Esophagus mucosa (tissue), 1 donor: Measurements from ENCODE around the gene ARHGDIB. TPM values are rescaled to one million over a fixed set of nuclear protein-coding genes. Genes with fewer than 3 reads are reported as not detected.
A peak's percentile ranks its signal among the peaks of the same experiment; 100 is the strongest.

ENCODE experiments used
- ATAC-seq: fragments of 200-7000 bp; cut with Tn5 transposase; one replicate; pipeline ENCODE4 v1.9.1; 2020
- total RNA-seq: library from RNA; stranded (reverse); gene quantifications from one replicate; pipeline ENCODE4 v1.2.4, GENCODE V29; 2023
- donor health status: DM: yes; HTN: yes; CAD: no.

Gene ARHGDIB
- 39.0 TPM for total RNA-seq

DNA sequence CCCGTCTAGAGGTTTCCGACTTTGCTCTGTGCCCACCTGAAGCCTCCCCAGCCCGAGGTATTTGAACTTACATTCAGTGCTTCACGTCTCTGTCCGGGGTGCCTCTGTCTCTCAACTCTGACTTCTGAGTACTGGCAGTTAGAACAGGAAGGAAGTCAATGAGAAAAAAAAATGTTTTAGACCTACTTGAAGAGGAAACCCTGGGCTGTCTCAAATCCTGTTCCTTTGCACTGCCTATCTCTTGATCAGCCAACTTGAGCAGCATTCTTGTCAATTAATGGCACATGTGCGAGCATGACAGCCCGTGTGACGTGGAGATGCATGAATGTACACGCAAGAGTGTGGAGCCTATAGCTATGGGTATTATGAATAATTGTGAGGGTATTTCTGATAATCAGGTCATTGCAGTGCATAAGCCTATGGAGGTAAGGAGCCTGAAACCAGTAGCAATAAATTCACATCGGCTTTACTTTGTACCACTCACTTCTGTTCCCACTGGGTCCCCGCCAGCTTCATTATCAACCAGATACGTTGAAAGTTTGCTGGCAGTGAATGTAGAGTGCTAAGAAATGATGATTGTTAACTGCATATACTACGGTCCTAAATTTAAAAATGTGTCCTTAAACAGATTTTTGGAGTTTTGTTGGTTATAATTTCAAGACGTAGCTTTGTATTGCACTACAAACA lies at the start of gene ARHGDIB:
Gene ARHGDIB, minus strand, starts transcription at position 136 of the 687 bp plus-strand sequence. CDS start 10,889 bp downstream, outside the sequence.
- ATAC-seq: peak; percentile 84

DNA sequence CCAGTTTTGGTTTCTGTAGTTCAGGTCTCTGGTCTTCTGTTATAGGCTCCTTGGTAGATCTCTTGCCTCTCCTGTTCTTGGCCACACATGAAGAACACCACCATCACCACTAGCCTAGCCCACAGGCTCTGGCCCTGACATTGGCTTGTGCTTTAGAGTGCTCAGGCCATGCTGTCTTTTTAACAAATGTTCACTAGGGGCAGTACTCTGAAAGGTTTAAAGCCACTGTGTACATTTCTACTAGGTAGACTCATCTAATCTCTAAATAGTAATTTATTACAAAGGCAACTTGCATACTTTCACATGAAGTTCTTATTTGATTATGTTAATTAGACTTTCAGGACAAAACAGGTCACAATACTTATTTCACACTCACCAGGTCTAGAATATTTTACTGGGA lies 49.8 kb upstream of the ARHGDIB start:
- peak; percentile 32 for ATAC-seq

DNA sequence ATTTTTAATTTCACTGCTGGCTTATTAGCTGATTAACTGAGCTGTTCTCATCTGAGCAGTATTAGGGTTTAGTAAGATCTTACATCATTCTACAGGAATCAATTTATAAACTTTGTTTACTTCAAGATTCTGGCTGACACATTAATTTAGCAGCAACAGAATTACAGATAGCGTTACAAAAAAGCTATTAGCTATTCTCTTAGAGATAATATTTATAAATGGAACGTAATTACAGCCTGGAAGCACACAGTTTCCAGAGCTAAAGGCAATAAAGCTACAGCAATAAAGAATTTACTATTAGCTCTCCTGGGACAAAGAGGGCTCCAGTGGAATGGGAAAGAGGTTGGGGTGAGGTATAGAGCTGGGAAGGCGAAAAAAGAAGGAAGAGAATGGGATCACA lies 46.1 kb upstream of the ARHGDIB start:
- no peak for ATAC-seq

DNA sequence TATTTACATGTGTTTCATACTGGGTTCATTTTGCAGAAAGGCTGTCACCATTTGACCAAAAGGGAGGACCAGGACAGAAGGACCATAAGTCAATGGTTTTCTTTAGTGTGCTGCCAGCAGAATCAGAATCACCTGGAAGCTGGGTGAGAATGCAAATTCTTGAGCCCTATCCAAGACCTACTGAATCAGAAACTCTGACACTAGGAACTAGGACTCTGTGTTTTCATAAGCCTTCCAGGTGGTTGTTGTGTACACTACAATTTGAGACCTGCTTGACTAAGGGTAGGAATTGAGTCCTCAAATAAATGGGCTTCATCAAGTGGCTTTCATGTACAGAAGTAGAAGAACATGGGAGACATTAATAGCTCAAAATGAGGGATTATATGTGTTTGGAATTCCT lies 43.7 kb upstream of the ARHGDIB start:
- ATAC-seq: no peak

DNA sequence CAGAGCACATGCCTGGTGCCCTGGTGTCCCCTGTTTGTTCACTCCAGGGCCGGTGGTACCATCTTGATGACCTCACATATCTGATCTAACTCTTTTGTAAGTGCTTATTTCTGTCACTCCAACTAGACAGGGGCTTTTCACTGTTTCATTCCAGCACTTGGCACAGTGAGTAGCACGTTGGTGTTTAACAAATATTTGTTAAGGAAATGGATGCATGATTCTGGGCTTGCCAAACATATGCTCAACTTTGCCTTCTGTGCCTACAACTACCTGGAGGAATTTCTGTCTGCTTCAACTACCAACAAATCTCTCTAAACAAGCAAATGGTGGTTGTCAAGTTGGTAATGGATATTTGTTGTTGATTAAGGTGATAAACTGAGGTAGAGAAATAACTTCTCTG lies 43.0 kb upstream of the ARHGDIB start:
- ATAC-seq: no peak

DNA sequence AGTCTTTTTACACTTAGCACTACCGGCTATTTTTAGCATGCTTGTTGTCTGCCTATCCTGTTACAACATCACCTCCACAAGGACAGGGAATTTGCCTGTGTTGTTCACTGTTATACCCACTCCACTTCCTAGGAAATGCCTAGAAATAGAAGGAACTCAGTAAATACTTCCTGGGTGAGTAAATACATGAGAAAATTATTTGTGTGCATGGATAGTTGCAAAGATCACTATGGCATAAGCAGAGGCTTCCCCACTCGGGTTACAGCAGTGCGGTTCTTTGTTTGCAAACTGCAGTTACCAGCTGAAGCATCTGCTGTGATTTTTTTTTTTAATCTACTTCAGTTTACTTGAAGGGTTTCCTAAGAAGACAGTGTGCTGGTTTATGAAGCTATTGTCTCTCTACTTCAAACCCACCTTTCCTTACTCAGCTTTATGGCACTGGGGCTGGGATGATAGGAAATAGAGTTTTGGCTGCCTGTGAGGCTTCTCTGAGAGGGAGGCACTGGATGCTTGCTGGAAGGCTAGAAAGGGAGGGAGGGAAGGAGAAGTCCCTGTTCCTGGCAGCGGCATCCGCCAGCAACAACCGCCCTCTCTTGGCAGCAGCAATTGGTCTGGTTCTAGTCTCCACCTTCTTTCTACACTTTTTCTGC lies 40.5 kb upstream of the ARHGDIB start:
- ATAC-seq: no peak

DNA sequence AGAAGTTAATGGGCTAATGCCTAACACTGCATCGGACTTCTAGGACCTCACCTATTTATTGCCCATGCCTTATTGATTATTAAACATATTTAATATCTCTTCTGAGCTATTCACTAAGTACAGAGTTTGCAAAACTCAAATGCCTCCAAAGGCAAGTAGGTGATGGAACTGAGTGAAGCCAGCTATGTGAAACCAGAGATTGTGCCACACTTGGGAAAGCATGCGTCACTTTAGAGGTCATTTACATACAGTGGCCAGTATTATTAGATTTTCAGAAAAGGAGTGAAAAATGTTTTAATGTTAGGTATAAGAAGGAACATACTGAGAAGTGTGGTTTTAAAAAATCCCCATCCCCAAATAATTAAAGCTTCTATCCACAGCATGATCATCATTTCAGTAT lies 39.2 kb upstream of the ARHGDIB start:
- ATAC-seq: no peak

DNA sequence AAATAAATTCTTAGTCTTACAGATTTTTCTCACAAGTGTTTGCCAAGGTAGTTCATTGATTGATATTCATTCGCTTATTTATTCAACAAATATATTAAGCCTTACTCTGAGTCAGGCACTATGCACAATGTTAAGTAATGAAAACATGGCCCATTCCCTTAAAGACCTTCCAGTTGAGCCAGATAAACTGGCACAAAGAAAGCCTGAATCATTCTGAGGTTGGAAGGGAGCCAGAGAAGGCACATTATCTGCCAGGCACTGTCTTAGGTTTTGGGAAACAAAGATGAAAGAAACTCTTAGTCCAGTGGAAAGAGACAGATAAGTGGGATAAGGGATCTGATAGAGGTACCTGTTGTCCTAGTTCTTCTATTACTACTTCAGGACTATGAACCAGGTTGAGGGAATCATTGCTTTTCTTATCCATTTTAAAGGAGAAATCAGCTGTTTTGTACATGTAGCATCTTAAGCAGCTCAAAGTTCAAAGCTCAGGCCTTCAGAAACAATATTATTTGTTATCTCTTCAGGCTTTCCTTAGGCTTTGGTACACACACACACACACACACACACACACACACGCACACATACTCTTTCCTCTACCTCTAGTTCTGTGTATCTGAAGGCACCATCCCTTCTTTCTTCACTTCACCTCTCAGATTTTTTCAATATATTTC lies 38.4 kb upstream of the ARHGDIB start:
- ATAC-seq: peak; percentile 95

DNA sequence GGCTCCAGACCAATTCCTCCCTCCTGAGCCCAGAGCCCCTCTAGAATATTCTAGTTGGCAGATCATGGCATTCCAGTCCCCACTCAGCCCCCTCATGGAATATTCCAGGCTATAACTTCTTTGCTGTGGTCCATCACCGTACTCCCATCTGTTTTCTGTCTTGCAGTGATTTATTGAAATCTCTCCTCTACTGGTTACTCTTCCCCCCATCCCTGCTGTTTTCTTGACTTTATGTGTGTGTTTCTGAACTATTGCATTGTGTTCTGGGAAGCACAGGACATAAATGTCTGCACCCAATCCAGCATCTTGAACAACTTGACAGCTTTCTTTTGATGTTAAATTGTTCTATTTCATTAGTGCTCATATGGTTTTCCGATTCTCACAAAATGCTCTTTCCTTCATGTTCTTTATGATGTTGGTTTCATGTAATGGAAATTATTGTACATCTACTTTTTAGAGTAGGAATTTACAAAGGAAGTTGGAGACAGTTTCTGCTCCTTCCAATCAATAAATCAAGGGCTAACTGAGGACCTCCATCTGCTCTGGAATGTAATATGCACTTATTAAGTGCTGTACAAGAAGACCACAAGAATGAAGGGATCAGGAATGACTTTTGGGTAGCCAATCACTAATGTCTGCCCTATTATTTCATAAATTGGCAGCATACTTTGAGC lies 37.8 kb upstream of the ARHGDIB start:
- no peak for ATAC-seq

DNA sequence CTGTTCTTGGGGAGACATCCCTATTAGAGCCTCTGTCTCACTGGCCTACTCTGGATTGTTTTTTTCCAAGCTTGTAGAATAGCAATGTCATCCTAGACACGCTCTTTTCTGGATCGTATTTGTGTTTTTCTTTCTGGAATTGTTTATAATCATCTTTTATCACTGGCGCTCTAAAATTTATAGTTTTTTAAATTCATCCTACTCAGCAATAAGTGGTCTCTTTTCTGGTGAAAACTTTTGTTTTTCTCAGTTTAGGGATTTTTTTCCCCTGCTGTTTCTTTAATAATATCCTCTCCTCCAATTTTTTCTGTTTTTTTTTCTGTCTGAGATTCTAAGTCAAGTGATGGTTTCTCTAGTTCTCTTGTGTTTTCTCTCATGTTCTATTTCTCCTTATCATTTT lies 36.6 kb upstream of the ARHGDIB start:
- ATAC-seq: no peak

DNA sequence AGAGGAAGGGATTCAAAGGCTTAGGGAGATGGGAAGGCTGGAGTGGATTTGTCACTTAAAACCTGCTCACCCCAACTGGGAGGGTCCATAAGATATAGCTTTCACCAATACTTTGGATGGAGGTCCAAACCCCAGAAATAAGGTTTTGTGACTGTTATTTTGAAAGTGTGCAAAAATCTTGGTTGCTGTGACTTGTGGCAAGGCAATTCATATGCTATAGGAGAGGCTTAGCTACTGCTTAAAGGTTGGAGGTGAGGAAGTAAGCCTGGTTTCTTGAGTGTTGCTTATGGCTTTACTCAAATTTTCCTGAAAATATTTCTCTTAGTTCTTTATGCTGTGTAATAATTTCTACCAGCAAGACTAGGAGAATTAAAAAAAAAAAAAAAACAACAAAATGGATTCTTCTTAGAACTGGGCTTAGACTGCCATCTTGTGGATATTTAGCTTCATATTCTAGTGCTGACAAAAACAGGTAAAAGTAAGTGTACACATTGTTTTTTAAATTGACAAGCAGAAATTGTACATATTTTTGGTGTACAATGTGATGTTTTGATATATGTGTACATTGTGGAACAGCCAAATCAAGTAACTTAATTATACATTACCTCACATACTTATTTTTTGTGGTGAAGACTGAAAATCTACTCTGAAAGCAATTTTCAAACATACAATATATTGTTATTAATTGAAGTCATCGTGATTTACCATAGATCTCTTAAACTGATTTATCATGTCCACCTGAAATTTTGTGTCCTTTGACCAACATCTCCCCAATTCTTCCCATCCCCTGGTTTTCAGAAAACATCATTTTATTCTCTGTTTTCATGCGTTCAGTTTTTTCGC lies 34.4 kb upstream of the ARHGDIB start:
- peak; percentile 57 for ATAC-seq

DNA sequence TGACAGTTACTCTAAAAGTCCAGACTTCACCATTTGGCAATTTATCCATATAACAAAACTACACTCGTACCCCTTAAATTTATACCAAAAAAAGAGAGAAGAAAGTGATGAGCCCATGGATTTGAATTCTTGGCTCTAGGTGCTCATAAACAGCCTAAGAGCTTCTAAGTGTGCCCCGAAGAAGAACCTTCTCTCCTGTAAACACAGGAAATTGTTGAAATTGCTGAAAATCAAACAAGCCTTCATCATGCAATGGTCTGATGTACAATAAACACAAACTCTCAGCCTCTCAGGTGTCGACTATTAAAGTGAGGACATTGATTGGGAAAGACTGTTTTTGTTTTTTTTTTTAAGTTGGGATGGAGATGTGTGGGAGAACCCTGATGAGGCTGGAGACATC lies 33.2 kb upstream of the ARHGDIB start:
- ATAC-seq: no peak

DNA sequence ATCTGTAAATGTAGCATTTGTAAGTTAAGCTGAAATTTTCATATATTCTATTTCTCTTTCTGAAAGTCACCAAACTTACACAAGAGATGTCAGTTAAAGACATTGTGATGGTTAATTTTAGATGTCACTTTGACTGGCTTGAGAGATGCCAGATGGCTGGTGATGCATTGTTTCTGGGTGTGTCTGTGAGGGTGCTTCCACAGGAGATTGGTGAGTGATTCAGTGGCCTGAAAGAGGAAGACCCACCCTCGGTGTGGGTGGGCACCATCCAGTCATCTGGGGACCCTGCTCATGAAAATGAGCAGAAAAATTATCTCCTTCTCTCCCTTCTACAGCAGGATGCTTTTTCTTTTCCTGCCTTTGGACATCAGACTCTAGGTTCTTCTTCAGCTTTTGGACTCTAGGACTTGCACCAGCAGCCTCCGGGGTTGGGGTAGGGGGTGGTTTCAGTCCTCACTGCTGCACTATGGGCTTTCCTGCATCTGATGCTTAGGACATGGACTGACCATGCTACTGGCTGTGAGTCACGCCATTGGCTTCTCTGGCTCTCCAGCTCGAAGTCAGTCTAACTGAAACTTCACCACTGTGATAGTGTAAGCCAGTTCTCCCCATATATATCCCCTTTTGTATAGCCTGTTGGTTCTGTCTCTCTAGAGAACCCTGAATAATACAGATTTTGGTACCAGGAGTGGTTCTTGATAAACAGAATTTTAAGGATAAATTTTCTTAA lies 32.3 kb upstream of the ARHGDIB start:
- ATAC-seq: no peak

DNA sequence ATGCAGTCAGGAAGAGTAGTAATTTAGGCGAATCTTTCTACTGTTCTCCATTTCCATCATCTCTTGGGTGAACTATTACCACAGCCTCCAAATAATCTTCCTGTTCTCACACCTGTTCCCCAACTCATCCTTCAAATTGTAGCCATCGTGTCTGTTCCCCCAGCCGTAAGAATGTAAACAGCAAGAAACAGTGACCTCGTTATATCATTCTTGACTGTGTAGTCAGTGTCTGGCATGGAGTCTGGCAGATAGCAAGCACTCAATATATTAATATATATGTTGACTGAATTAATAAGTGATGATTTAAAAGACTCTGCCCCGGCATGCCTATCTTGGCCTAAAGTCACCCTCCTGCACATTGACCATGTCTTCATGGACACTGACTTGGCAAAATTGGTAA lies 31.7 kb upstream of the ARHGDIB start:
- ATAC-seq: no peak

DNA sequence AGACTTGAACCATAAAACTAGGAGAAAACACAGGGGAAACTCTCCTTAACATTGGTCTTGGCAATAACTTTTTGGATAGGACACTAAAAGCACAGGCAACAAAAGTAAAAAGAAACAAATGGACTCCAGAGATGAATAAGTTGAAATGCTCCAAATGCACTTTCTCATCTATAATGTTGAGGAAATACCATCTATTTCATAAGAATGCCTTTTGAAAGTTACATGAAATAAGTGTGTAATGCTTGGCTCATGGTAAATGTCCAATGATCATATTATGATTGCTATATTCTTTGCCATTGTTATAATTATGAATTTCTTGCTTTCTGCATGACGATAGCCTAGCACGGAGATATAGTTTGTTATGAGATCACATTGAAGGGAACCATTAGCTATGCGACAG lies 31.3 kb upstream of the ARHGDIB start:
- ATAC-seq: no peak

DNA sequence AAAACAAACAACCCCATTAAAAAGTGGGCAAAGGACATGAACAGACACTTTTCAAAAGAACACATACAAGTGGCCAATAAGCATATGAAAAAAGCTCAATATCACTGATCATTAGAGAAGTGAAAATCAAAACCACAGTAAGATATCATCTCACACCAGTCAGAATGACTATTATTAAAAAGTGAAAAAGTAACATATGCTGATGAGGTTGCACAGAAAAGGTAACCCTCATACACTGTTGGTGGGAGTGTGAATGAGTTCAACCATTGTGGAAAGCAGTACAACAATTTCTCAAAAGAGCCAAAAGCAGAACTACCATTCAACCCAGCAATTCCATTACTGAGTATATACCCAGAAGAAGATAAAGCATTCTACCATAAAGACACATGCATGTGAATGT lies 29.7 kb upstream of the ARHGDIB start:
- no peak for ATAC-seq

DNA sequence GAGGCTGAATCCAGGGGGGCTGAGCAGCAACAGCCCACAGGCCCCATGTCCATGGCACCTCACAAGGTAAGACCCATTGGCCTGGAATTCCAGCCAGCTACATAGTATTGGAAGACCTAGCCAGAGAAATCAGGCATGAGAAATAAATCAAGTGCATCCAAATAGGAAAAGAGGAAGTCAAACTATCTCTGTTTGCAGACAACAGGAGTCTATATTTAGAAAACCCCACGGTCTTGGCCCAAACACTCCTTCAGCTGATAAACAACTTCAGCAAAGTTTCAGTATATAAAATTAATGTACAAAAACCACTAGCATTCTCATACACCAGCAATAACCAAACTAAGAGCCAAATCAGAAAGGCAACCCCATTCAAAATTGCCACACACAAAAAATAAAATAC lies 28.4 kb upstream of the ARHGDIB start:
- ATAC-seq: no peak

DNA sequence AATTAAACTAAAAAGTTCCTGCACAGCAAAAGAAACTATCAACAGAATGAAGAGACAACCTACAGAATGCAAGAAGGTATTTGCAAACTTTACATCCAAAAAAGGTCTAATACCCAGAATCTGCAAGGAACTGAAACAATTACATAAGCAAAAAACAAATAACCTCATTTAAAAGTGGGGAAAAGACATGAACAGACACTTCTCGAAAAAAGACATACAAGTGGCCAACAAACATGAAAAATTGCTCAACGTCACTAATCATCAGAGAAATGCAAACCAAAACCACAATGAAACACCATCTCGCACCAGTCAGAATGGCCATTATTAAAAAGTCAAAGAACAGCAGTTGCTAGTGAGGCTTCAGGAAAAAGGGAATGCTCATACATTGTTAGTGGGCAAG lies 26.6 kb upstream of the ARHGDIB start:
- no peak for ATAC-seq

DNA sequence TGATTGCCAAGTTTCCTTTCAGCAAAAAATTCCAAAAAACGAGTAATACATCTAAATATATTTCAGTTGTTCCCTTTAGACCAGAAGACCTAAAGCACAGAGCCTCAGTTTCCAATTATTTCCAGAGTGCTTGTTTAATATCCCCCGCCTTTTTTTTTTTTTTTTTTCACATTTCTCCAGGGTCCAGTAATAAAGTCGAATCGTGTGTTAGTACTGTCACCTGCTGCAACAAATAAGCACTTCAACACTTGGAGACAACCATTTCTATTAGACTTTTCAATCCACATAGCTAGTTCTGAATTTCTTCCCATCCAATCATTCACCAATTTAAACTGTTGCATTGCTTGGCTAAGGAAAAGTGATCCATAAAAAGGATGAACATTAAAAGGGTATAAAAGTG lies 25.0 kb upstream of the ARHGDIB start:
- ATAC-seq: no peak

DNA sequence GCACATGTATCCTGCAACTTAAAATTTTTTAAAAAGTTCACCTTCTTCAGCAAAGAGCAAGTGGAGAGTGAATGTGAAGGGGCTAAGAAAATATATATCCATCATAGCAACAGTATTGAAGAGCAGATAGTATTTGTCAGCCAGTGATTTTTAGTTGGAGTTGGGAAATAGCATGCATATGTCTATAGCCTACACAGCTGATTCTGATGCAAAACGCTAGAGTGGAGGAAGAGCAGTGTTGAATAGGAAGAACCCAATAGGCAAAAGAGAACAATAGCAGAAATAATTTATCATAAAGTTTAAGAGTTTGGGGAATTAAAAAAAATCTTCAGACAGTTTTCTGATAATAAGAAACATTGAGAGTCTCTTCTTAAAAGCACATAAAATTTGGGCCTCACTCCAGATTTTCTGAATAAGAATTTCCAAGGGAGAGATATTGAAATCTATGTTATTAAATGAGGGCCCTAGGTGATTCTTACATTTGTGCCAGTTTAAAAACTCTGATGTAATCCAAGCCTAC lies 23.4 kb upstream of the ARHGDIB start:
- ATAC-seq: no peak

DNA sequence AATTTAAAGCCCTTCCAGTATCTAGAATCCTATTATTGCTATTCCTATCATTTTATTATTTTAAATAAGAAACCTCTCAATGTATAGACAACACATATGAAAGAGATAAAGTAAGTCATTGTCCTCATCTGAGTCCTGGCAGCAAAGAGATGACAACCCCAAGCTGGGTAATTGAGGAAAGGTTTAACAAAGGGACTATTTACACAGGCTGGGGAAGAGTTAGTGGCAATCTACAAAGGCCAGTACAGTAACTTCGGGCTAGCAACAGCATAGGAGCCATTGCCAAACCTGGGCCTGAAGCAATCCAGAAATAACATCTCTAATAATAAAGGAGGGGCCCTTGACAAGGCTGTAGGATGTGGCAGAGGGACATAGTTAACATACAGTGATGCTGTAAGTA lies 22.6 kb upstream of the ARHGDIB start:
- ATAC-seq: no peak

DNA sequence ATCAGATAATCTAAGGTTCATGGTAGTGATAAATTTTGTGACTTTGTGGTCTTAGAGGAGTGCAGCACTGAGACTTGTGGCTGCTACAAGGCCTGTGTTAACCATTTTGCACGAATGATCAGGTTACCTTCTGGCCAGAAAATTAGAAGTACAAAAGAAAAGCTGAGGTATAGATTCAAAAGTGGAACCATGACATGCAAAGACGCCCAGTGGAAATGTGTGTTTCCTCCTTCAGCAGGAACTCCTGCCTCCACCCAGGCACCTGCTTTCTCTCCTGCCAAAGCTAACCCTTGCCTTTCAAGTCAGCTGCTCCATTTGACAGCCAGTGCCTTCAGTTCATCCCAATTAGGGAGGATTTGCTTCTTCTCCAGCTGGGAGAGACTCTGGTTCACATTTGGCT lies 21.6 kb upstream of the ARHGDIB start:
- ATAC-seq: no peak
